H9 (cell line): Measurements from ENCODE around the gene RIMS1. TPM values are rescaled to one million over a fixed set of nuclear protein-coding genes. Genes with fewer than 3 reads are reported as not detected.

Source experiments
- DNase-seq: peaks from one replicate; pipeline ENCODE4 v3.0.0-alpha.2; 2017
- H2AFZ ChIP-seq: one replicate; pipeline ENCODE4 v1.6.1; 2013; ENCODE audit warnings: mild to moderate bottlenecking, low read length, control low read depth, moderate library complexity
- H2AK5ac ChIP-seq: 2 replicates; pipeline ENCODE4 v1.6.1; 2013; ENCODE audit warnings: low read length, control low read depth, mixed read lengths; ENCODE audit not compliant: insufficient read length
- H2BK120ac ChIP-seq: one replicate; pipeline ENCODE4 v1.6.1; 2013; ENCODE audit warnings: low read depth, mild to moderate bottlenecking, low read length, control low read depth, inconsistent platforms; ENCODE audit not compliant: poor library complexity, severe bottlenecking
- H2BK12ac ChIP-seq: 2 replicates; pipeline ENCODE4 v1.6.1; 2013; ENCODE audit warnings: low read length, control low read depth, mixed read lengths, low read depth; ENCODE audit not compliant: insufficient read length
- H2BK15ac ChIP-seq: 2 replicates; pipeline ENCODE4 v1.6.1; 2013; ENCODE audit warnings: low read depth, low read length, control low read depth
- H2BK20ac ChIP-seq: one replicate; pipeline ENCODE4 v1.6.1; 2013; ENCODE audit warnings: low read depth, mild to moderate bottlenecking, low read length, control low read depth, inconsistent platforms; ENCODE audit not compliant: poor library complexity, severe bottlenecking
- H2BK5ac ChIP-seq: 2 replicates; pipeline ENCODE4 v1.6.1; 2013; ENCODE audit warnings: low read length, control low read depth, mixed read lengths; ENCODE audit not compliant: insufficient read length
- H3K14ac ChIP-seq: 2 replicates; pipeline ENCODE4 v1.6.1; 2013; ENCODE audit warnings: low read length, control low read depth; ENCODE audit not compliant: insufficient read depth
- H3K18ac ChIP-seq: 2 replicates; pipeline ENCODE4 v1.6.1; 2013; ENCODE audit warnings: low read depth, mild to moderate bottlenecking, mixed read lengths, low read length, control low read depth; ENCODE audit not compliant: insufficient read length
- H3K23ac ChIP-seq: 2 replicates; pipeline ENCODE4 v1.6.1; 2013; ENCODE audit warnings: low read length, control low read depth, mixed read lengths, low read depth; ENCODE audit not compliant: insufficient read length
- H3K23me2 ChIP-seq: 2 replicates; pipeline ENCODE4 v1.6.1; 2013; ENCODE audit warnings: low read depth, mild to moderate bottlenecking, mixed read lengths, low read length, control low read depth; ENCODE audit not compliant: insufficient read length, poor library complexity, severe bottlenecking
- H3K27ac ChIP-seq: 2 replicates; pipeline ENCODE4 v1.5.1; 2013; ENCODE audit warnings: low read length, control low read depth, mixed read lengths, low read depth; ENCODE audit not compliant: insufficient read length
- H3K27me3 ChIP-seq: 2 replicates; pipeline ENCODE4 v1.6.1; 2013; ENCODE audit warnings: low read length, control low read depth, inconsistent platforms; ENCODE audit not compliant: insufficient read depth
- H3K4ac ChIP-seq: 2 replicates; pipeline ENCODE4 v1.6.1; 2013; ENCODE audit warnings: low read depth, mild to moderate bottlenecking, control low read depth, inconsistent platforms, low read length, moderate library complexity
- H3K4me1 ChIP-seq: 2 replicates; pipeline ENCODE4 v1.6.1; 2013; ENCODE audit warnings: low read length, control low read depth, inconsistent platforms; ENCODE audit not compliant: insufficient read depth
- H3K4me2 ChIP-seq: 2 replicates; pipeline ENCODE4 v1.6.1; 2013; ENCODE audit warnings: low read length, control low read depth, mixed read lengths; ENCODE audit not compliant: insufficient read length, insufficient read depth
- H3K56ac ChIP-seq: 2 replicates; pipeline ENCODE4 v1.6.1; 2013; ENCODE audit warnings: low read depth, mild to moderate bottlenecking, mixed read lengths, low read length, control low read depth; ENCODE audit not compliant: insufficient read length
- H3K79me1 ChIP-seq: 2 replicates; pipeline ENCODE4 v1.6.1; 2013; ENCODE audit warnings: low read depth, mild to moderate bottlenecking, moderate library complexity, low read length, control low read depth, inconsistent platforms; ENCODE audit not compliant: insufficient read depth, poor library complexity, severe bottlenecking
- H3K79me2 ChIP-seq: 2 replicates; pipeline ENCODE4 v1.6.1; 2013; ENCODE audit warnings: low read length, control low read depth, inconsistent platforms; ENCODE audit not compliant: insufficient read depth
- H3K9ac ChIP-seq: 2 replicates; pipeline ENCODE4 v1.6.1; 2013; ENCODE audit warnings: low read length, control low read depth, mixed read lengths; ENCODE audit not compliant: insufficient read length; ENCODE audit errors: extremely low read depth
- H3K9me3 ChIP-seq: one replicate; pipeline ENCODE4 v1.6.1; 2013; ENCODE audit warnings: low read depth, low read length, inconsistent platforms; ENCODE audit not compliant: control insufficient read depth
- H3T11ph ChIP-seq: one replicate; pipeline ENCODE4 v1.6.1; 2013; ENCODE audit warnings: mild to moderate bottlenecking, low read length, control low read depth, inconsistent platforms
- H4K20me1 ChIP-seq: one replicate; pipeline ENCODE4 v1.6.1; 2013; ENCODE audit not compliant: control insufficient read depth, insufficient read length, insufficient read depth
- H4K5ac ChIP-seq: 2 replicates; pipeline ENCODE4 v1.6.1; 2013; ENCODE audit warnings: low read depth, mild to moderate bottlenecking, mixed read lengths, low read length, control low read depth; ENCODE audit not compliant: insufficient read length
- H4K8ac ChIP-seq: replicated peaks from 2 replicates; pipeline ENCODE4 v1.6.1; 2013; ENCODE audit warnings: low read length, control low read depth, mixed read lengths, low read depth; ENCODE audit not compliant: insufficient read length
- H4K91ac ChIP-seq: 2 replicates; pipeline ENCODE4 v1.6.1; 2013; ENCODE audit warnings: low read depth, mild to moderate bottlenecking, moderate library complexity, mixed read lengths, low read length, control low read depth; ENCODE audit not compliant: insufficient read length
- H3K27ac Mint-ChIP-seq, 3 experiments: 2 replicates in 2 of 3; 3 replicates in 1 of 3; pipeline ENCODE4 v1.8.0; 2020 to 2021; ENCODE audit warnings: mixed read lengths in 3 of 3, mild to moderate bottlenecking in 1 of 3, moderate library complexity in 1 of 3
- H3K27me3 Mint-ChIP-seq: 2 replicates; pipeline ENCODE4 v1.8.0; 2021; ENCODE audit warnings: low read depth, mild to moderate bottlenecking, moderate library complexity, mixed read lengths
- H3K36me3 Mint-ChIP-seq, 3 experiments: 2 replicates in 2 of 3; 3 replicates in 1 of 3; pipeline ENCODE4 v1.8.0; 2020 to 2021; ENCODE audit warnings: low read depth in 3 of 3, mixed read lengths in 3 of 3; ENCODE audit not compliant: insufficient read depth in 1 of 3
- H3K4me1 Mint-ChIP-seq, 2 experiments: 2 replicates each; pipeline ENCODE4 v1.8.0; 2020; ENCODE audit warnings: mixed read lengths in 2 of 2
- H3K4me3 Mint-ChIP-seq, 2 experiments: 2 replicates in 1 of 2; 3 replicates in 1 of 2; pipeline ENCODE4 v1.8.0; 2020 to 2021; ENCODE audit warnings: mild to moderate bottlenecking in 2 of 2, mixed read lengths in 2 of 2, moderate library complexity in 1 of 2
- H3K9me3 Mint-ChIP-seq, 2 experiments: 2 replicates in 1 of 2; 3 replicates in 1 of 2; pipeline ENCODE4 v1.8.0; 2020; ENCODE audit warnings: mild to moderate bottlenecking in 2 of 2, mixed read lengths in 2 of 2, moderate library complexity in 1 of 2
- CTCF ChIP-seq: fragments of 200-600 bp; sonication (generic); conservative IDR thresholded peaks from 3 replicates; pipeline ENCODE4 v1.8.0; 2021; ENCODE audit warnings: antibody characterized with exemption, mild to moderate bottlenecking
- WGBS: extraction: QIAGEN DNeasy Blood & Tissue Kit; methylation state at CpG from one replicate; pipeline ENCODE4 v1.1.7; 2013; ENCODE audit warnings: missing lambda C conversion rate, low lambda C conversion rate, mixed read lengths; ENCODE audit not compliant: insufficient read length; ENCODE audit errors: extremely low coverage; 5-methylcytosine and 5-hydroxymethylcytosine counted together
- total RNA-seq: library from RNA; stranded (reverse); gene quantifications from 2 replicates; pipeline ENCODE4 v1.2.1, GENCODE V29; 2021

RIMS1 gene
- total RNA-seq, 1 experiment from 2014 or later, result 0.83 TPM

- H3K56ac ChIP-seq, result no peak overlapping the region
- no peak overlapping the region for H4K8ac ChIP-seq
- no peaks in the 10 kb centered on the region for H3K9me3 ChIP-seq
- H3K27ac ChIP-seq, result no peak overlapping the region
- H3K4me1 ChIP-seq, result peaks cover 3% of the 10 kb centered on the region; the same call in 1 of the 2 replicates
- H3K23me2 ChIP-seq, result no peaks in the 10 kb centered on the region
- no peak overlapping the region for H2BK5ac ChIP-seq
- no peak overlapping the region for H2AK5ac ChIP-seq
- Mint-ChIP-seq H3K27ac (no peak overlapping the region), H3K36me3 (no peaks in the 10 kb centered on the region), H3K9me3 (no peaks in the 10 kb centered on the region), H3K4me1 (peaks cover 2 to 8% of the 10 kb centered on the region in 2 experiments; a peak in 2 of 4 replicates), H3K4me3 (no peak overlapping the region), H3K27me3 (no peaks in the 10 kb centered on the region)
- TF ChIP-seq CTCF, result no peak
- H2BK120ac ChIP-seq, result no peak overlapping the region
- no peak overlapping the region for H3K9ac ChIP-seq
- H2BK15ac ChIP-seq, result no peak overlapping the region
- no peak overlapping the region for H4K91ac ChIP-seq
- no peak for DNase-seq
- no peaks in the 10 kb centered on the region for H4K20me1 ChIP-seq
- no peaks in the 10 kb centered on the region for H3K79me2 ChIP-seq
- H3T11ph ChIP-seq, result no peak overlapping the region
- no peak overlapping the region for H3K18ac ChIP-seq
- H3K27me3 ChIP-seq, result no peaks in the 10 kb centered on the region
- no peak overlapping the region for H2BK20ac ChIP-seq
- H3K4me2 ChIP-seq, result no peak overlapping the region
- WGBS, result no CpG with 5 or more reads among the region's 1 CpG
- no peak overlapping the region for H3K14ac ChIP-seq
- no peak overlapping the region for H3K23ac ChIP-seq
- H2AFZ ChIP-seq, result no peak overlapping the region
- no peak overlapping the region for H4K5ac ChIP-seq
- no peak overlapping the region for H2BK12ac ChIP-seq
- H3K79me1 ChIP-seq, result no peaks in the 10 kb centered on the region
- no peak overlapping the region for H3K4ac ChIP-seq
These were observed 351.7 kb downstream of the RIMS1 start for GRCh38 chr6:72238021-72238420.
